Hematopoietic multipotent progenitor cell (in vitro differentiated cells): ENCODE measurements around the gene ZNF256. TPM values are rescaled to one million over a fixed set of nuclear protein-coding genes. Genes with fewer than 3 reads are reported as not detected.
A peak's percentile ranks its signal among the peaks of the same experiment; 100 is the strongest.

ENCODE experiments used
- DNase-seq, 3 donors: peaks; one replicate each; pipeline ENCODE4 v3.0.0-alpha.2; 2011 to 2015; ENCODE audit warnings: low read depth in 2 of 3, low spot score in 2 of 3
- total RNA-seq: library from RNA; depleted of rRNA; stranded (reverse); fragments of >200 nt; gene quantifications from one replicate; pipeline ENCODE4 v1.2.3, GENCODE V29; 2012

ZNF256 gene
- total RNA-seq = 9.2 TPM

DNA sequence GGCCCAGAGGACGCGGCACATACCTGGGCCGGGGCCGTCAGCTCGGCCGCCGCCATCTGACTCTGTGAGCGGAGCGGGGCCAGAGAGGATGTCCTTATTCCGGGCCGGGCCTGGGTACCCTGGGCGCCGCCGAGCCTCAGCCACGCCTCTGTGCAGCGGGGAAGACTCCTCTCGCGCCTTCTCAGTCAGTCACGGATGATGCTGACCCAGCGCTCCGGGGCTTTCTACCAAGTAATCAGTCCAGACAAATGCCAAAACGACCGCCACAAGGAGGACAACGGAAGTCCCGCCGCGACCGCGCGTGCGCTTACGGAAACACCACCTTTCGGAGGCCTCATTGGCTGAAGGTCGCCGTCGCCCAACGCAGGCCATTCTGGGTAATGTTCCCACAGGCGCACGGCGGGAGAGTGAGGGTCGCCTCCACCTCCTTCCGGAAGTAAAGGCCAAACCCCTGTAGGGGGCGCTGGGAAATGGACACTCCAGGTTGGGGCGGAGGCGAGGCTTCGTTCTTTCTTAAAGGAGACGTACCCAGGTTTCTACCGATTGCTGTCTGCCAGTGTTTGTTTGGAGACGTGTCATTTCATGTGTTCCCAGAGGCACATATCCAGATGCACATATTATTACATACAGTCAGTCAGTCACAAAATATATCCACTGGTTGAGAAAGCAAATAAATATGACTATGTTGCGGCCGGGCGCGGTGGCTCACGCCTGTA is at the start of gene ZNF256:
ZNF256 (minus strand) TSS at position 288 of the 716 bp plus-strand sequence; CDS start at position 56, 232 bp downstream.
- DNase-seq = peak; percentile 54 to 99 (median 97)

DNA sequence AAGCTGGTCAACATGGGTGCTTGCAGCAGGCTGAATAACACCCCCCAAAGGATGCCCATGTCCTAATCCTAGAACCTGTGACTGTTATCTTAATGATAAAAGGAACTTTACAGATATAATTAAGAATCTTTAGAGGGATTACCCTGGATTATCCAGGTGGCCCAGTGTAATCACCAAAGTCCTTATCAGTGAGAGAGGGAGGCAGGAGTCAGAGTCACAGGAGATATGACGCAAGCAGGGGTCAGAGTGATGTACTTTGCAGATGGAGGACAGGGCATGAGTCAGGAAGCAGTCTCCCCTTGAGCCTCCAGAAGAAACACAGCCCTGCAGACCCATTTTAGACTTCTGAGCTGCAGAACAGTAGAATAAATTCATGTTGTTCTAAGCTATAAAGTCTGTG is 45.3 kb upstream of the ZNF256 start:
- no peak for DNase-seq

DNA sequence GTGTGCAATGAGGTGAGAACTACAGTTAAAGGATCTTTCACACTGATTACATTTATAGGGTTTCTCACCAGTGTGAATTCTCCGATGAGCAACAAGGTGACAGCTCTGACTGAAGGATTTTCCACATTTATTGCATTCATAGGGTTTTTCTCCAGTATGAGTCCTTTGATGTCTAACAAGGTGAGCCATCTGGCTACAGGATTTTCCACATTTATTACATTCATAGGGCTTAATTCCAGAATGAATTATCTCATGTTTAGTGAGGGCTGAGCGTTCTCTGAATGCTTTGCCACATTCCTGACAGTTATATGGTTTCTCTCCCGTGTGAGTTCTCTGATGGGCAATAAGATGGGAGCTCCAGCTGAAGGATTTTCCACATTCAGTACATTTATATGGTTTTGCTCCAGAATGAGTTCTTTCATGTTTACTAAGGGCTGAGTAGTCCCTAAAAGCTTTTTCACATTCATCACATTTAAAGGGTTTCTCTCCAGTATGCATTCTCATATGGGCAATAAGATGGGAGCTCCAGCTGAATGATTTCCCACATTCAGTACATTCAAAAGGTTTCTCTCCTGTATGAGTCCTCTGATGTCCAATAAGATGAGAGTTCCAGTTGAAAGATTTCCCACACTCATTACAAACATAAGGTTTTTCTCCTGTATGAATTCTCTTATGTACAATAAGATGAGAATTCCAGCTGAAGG is 31.2 kb upstream of the ZNF256 start:
- peak in 1 of 3 donors; percentile 23 for DNase-seq

GRCh38 chr19:57974434-57974833 is 26.9 kb upstream of the ZNF256 start, which contains the start of gene C19orf18:
Gene C19orf18, minus strand, starts transcription at chr19:57974534. Its CDS starts 102 bp downstream, at chr19:57974432.
- no peak for DNase-seq

GRCh38 chr19:57964761-57965160 is 17.3 kb upstream of the ZNF256 start:
- DNase-seq = no peak

- no peak for DNase-seq
These were observed 14.3 kb upstream of the ZNF256 start for GRCh38 chr19:57961785-57962184.

- no peak for DNase-seq
These were observed 7.5 kb upstream of the ZNF256 start for GRCh38 chr19:57954996-57955395.

DNA sequence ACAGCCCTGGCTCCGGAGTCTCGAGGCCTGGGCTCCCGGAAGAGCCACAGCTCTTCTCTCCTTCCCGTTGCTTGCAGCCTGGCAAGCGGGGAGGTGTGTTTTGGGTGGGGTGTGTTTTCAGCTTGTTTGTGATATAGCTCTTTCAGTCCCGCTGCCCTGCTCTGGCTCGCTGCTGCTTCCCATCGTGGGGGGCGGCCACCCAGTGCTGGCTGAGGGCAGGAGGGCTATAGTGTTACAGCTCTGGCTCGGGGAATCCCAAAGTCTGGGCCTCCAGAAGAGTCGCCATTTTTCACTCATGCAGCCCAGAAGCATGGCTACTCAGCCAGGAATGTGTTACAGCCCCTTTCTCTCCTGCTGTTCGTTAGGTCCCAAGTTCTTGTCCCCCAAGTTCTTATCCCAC is 2.2 kb upstream of the ZNF256 start:
- DNase-seq = no peak

GRCh38 chr19:57949296-57949695 is 1.8 kb upstream of the ZNF256 start:
- DNase-seq = no peak

GRCh38 chr19:57947088-57947418 is 453 bp downstream of the ZNF256 start:
- DNase-seq = no peak

DNA sequence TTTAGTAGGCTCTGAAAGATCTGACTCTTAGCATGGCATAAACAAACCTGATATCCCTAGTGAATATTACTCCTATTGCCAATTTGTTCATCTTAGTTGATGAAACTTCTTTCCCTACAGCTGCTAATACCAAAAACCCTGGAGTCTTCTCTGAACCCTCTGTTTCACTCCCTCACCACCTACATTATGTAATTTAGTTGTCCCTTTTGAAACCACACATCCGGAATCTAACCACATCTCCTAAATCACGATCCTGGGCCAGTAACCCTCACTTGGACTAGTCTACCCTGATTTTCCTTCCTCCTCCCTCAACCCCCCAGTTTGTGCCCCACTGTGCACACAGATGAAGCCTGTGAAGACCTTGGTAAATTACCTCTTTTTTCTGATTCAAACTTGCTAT is 1.2 kb downstream of the ZNF256 start:
- DNase-seq = no peak

GRCh38 chr19:57941593-57941992 is 5.9 kb downstream of the ZNF256 start:
- no peak for DNase-seq

- DNase-seq = no peak
These were observed 11.8 kb downstream of the ZNF256 start for GRCh38 chr19:57935731-57936130.

DNA sequence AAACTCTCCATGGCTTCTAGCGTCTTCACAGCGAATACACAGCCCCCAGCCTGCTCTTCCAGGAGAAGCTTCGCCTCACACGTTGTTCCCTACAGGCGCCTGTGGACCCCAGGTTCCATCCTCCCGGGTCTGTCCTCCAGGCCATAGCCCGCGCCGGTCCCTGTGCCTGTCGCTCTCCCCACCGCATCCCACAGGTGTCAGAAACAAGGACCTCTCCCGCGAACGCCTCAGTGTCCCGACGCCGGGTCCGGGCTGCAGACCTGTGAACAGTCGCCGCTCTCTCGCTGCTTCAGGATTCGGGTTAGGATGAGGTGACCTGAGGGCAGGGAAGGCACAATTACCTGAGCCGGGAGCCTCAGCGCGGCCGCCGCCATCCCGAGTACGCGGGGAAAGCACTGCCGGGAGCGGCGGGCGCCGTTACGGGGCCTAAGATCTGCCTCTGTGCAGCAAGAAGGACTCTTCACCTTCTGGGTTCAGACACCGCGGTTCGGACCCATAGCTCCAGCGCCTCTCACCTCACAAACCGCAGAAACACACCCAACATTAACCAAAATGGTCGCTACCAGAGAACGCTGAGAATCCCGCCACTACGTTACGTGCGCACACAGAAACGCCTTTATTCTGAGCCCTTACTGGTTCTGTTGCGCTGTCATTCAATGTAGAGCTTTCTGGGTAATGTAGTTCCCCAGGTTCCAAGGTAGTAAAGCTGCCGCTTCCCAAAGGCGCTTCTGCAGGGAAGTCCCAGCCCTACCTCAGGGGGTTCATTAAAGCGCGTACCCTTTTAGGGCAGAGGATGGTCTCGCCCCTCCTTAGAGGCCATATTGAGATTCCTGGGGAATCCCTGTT is 12.5 kb downstream of the ZNF256 start, which contains the start of gene ZNF418:
ZNF418 (minus strand) TSS at position 583 of the 846 bp plus-strand sequence. CDS start 1,580 bp downstream, outside the sequence.
- peak in 2 of 3 donors; percentile 79 to 91 for DNase-seq

- DNase-seq = no peak
These were observed 19.9 kb downstream of the ZNF256 start for GRCh38 chr19:57927587-57927986.

DNA sequence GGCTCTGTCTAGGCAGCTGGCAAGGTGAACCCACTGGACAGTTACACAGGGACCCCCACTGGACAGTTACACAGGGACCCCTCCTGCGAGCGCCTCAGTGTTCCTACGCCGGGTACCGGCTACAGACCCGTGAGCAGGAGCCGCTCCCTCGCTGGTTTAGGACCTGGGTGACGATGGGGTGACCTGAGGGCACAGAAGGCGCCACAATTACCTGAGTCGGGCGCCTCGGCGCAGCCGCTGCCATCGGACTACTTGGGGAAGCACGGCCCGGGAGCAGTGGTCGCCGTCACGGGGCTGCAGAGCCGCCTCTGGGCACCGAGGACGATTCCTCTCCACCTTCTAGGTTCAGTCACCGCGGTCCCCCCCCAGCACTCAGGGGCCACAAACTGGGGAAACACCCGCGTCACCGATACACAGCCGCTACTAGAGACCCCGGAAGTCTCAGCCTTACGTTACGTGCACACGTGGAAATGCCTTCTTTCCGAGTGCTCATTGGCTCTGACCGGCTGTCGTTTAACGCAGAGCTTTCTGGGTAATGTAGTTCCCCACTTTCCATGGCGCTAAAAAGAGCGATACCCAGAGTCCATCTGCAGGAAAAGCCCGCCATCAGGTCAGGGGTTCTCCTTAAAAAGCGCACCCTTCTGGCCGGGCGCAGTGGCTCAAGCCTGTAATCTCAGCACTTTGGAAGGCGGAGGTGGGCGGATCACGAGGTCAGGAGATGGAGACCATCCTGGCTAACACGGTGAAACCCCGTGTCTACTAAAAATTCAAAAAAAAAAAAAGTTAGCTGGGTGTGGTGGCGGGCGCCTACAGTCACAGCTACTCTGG is 31.1 kb downstream of the ZNF256 start, which contains the start of gene ZNF417:
ZNF417 (minus strand) TSS at position 425 of the 828 bp plus-strand sequence; CDS start at position 244, 181 bp downstream.
- DNase-seq = peak; percentile 68 to 96 (median 93)

- no peak for DNase-seq
These were observed 33.0 kb downstream of the ZNF256 start for GRCh38 chr19:57914531-57914930.

- DNase-seq = no peak
These were observed 40.1 kb downstream of the ZNF256 start for GRCh38 chr19:57907394-57907793.

DNA sequence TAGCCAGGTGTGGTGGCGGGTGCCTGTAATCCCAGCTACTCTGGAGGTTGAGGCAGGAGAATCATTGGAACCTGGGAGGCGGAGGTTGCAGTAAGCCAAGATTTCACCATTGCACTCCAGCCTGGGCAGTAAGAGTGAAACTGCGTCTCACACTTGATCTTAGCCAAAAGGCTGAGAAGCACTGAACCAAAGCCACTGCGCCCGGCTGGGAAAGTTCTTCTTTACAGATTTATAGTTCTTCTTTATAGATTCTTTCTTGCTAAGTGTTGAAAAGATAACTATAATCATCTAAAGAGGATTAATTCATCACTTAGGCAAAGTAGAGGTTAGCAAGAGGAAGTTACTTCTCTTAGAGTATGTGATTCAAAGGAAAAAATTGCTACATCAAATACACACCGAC is 42.2 kb downstream of the ZNF256 start:
- DNase-seq = no peak

DNA sequence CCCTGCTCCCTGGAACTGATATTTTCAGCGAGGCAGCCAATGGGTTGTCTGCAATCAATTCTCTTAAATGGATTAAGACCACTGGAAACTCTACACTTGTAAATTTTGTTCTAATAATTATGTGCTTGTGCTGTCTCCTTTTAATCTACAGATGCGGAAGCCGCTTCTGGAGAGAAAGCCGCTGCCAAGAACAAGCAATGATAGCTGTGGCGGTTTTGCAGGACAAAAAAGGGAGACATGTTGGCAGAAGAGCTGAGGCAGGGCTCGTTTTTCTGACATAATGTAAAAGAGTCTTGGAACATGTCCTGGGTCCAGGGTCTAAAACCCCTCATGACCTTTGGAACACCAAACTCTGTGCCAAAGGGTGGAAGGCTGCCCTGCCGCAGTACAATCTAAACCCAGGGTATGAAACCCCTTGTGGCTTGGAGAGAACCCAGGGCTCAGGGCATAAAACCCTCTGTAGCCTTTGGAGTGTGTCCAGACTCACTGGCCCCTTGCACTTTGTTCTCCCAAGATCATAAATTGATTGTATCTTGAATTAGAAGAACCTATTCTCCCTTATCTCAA is 43.8 kb downstream of the ZNF256 start:
- no peak for DNase-seq
